Neural progenitor cell (in vitro differentiated cells): ENCODE data around the gene KHDC3L.

Experiments used
- CTCF ChIP-seq: fragments of 200-600 bp; sonication (generic); IDR thresholded peaks from 2 replicates; pipeline ENCODE4 v1.5.1; 2017; ENCODE audit warnings: antibody characterized with exemption, mild to moderate bottlenecking
- EZH2 ChIP-seq: fragments of 200-600 bp; sonication (generic); IDR thresholded peaks from 2 replicates; pipeline ENCODE4 v1.6.1; 2017; ENCODE audit warnings: antibody characterized with exemption, mild to moderate bottlenecking, moderate library complexity
- EZH2phosphoT487 ChIP-seq: fragments of 200-600 bp; sonication (generic); IDR thresholded peaks from 2 replicates; pipeline ENCODE4 v1.6.1; 2017; ENCODE audit warnings: antibody characterized with exemption

GRCh38 chr6:73348550-73349204, 13.8 kb upstream of the KHDC3L start:
- TF ChIP-seq CTCF (no peak), EZH2 (no peak), EZH2phosphoT487 (no peak)
